Measurements from ENCODE around the gene PLEKHG4B. TPM values are rescaled to one million over a fixed set of nuclear protein-coding genes. Genes with fewer than 3 reads are reported as not detected.

PLEKHG4B gene
- total RNA-seq, 1 donor from 2014 or later: 49.4 TPM

- DNase-seq: peak; percentile 13
- H3K27ac Mint-ChIP-seq (ENCODE audit: unreplicated experiment): no peak overlapping the region
- H3K4me1 Mint-ChIP-seq (ENCODE audit: low read depth, unreplicated experiment): peaks cover 4% of the 10 kb centered on the region
- H3K36me3 Mint-ChIP-seq (ENCODE audit: unreplicated experiment): no peaks in the 10 kb centered on the region
- H3K27me3 Mint-ChIP-seq (ENCODE audit: unreplicated experiment): peaks cover 9% of the 10 kb centered on the region
- peaks cover 9% of the 10 kb centered on the region for H3K9me3 Mint-ChIP-seq (ENCODE audit: unreplicated experiment)
- TF ChIP-seq, protein P1, sequence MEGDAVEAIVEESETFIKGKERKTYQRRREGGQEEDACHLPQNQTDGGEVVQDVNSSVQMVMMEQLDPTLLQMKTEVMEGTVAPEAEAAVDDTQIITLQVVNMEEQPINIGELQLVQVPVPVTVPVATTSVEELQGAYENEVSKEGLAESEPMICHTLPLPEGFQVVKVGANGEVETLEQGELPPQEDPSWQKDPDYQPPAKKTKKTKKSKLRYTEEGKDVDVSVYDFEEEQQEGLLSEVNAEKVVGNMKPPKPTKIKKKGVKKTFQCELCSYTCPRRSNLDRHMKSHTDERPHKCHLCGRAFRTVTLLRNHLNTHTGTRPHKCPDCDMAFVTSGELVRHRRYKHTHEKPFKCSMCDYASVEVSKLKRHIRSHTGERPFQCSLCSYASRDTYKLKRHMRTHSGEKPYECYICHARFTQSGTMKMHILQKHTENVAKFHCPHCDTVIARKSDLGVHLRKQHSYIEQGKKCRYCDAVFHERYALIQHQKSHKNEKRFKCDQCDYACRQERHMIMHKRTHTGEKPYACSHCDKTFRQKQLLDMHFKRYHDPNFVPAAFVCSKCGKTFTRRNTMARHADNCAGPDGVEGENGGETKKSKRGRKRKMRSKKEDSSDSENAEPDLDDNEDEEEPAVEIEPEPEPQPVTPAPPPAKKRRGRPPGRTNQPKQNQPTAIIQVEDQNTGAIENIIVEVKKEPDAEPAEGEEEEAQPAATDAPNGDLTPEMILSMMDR (IDR thresholded peaks at IDR 0.05; ENCODE audit: partially characterized antibody, unreplicated experiment): no peak
- no peak overlapping the region for H3K4me3 Mint-ChIP-seq (ENCODE audit: unreplicated experiment)
Observed at GRCh38 chr5:171801-172331, 79.9 kb downstream of the PLEKHG4B start.

DNA sequence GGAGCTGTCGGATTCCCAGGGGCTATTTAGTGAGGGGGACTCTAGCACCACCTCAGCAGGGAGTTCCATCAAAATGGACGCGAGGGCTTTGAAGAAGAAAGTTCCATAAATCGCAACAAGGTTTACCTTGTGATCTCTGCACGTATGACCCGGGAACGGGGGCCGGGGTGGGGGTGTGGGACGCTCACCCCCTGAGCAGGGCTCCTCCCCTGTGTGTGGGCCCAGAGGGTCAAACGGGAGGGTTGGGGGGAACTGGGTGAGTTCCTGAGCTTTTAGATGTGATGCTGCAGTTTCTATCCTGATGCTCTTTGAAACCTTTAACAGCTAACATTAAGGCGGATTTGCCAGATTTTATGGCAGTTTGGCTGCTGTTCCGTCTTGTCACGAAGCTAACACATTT is 80.5 kb downstream of the PLEKHG4B start:
- TF ChIP-seq, protein P1 (IDR thresholded peaks at IDR 0.05; ENCODE audit: partially characterized antibody, unreplicated experiment): no peak
- H3K9me3 Mint-ChIP-seq (ENCODE audit: unreplicated experiment): peaks cover 9% of the 10 kb centered on the region
- H3K4me1 Mint-ChIP-seq (ENCODE audit: low read depth, unreplicated experiment): peaks cover 4% of the 10 kb centered on the region

GRCh38 chr5:172841-173251 is 80.9 kb downstream of the PLEKHG4B start:
- TF ChIP-seq, protein P1 (IDR thresholded peaks at IDR 0.05; ENCODE audit: partially characterized antibody, unreplicated experiment): no peak
- peaks cover 4% of the 10 kb centered on the region for H3K4me1 Mint-ChIP-seq (ENCODE audit: low read depth, unreplicated experiment)
- H3K9me3 Mint-ChIP-seq (ENCODE audit: unreplicated experiment): peaks cover 9% of the 10 kb centered on the region
- H3K4me3 Mint-ChIP-seq (ENCODE audit: unreplicated experiment): no peak overlapping the region
- no peaks in the 10 kb centered on the region for H3K36me3 Mint-ChIP-seq (ENCODE audit: unreplicated experiment)
- DNase-seq: no peak
- H3K27ac Mint-ChIP-seq (ENCODE audit: unreplicated experiment): no peak overlapping the region
- H3K27me3 Mint-ChIP-seq (ENCODE audit: unreplicated experiment): peaks cover 9% of the 10 kb centered on the region

More for the DNA sequence above, 80.5 kb downstream of the PLEKHG4B start:
- DNase-seq: no peak
- Mint-ChIP-seq H3K36me3 (ENCODE audit: unreplicated experiment) (no peaks in the 10 kb centered on the region), H3K27me3 (ENCODE audit: unreplicated experiment) (peaks cover 9% of the 10 kb centered on the region), H3K4me3 (ENCODE audit: unreplicated experiment) (no peak overlapping the region), H3K27ac (ENCODE audit: unreplicated experiment) (no peak overlapping the region)

- no peak overlapping the region for H3K4me3 Mint-ChIP-seq (ENCODE audit: unreplicated experiment)
- peaks cover 8% of the 10 kb centered on the region for H3K27me3 Mint-ChIP-seq (ENCODE audit: unreplicated experiment)
- DNase-seq: peak; percentile 8
- peak overlapping the region; percentile 19 for H3K27ac Mint-ChIP-seq (ENCODE audit: unreplicated experiment)
- TF ChIP-seq, protein P1 (IDR thresholded peaks at IDR 0.05; ENCODE audit: partially characterized antibody, unreplicated experiment): no peak
- H3K4me1 Mint-ChIP-seq (ENCODE audit: low read depth, unreplicated experiment): no peaks in the 10 kb centered on the region
- H3K36me3 Mint-ChIP-seq (ENCODE audit: unreplicated experiment): no peaks in the 10 kb centered on the region
- H3K9me3 Mint-ChIP-seq (ENCODE audit: unreplicated experiment): peaks cover 8% of the 10 kb centered on the region
Observed at GRCh38 chr5:173392-174290, 81.7 kb downstream of the PLEKHG4B start.

DNA sequence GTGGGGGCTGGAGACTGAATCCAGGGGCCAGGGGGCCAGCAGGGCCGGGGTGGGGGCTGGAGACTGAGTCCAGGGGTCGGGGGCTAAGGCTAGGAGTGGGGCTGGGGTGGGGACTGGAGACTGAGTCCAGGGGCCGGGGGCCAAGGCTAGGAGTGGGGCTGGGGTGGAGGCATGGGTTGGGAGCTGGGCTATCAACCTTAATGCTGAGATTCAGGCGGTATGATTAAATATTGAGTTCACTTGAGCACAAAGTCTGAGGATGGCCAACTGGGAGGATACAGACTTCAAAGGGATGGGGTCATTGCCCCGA is 82.3 kb downstream of the PLEKHG4B start:
- no peak overlapping the region for H3K27ac Mint-ChIP-seq (ENCODE audit: unreplicated experiment)
- no peaks in the 10 kb centered on the region for H3K36me3 Mint-ChIP-seq (ENCODE audit: unreplicated experiment)
- H3K4me3 Mint-ChIP-seq (ENCODE audit: unreplicated experiment): no peak overlapping the region
- H3K27me3 Mint-ChIP-seq (ENCODE audit: unreplicated experiment): peaks cover 6% of the 10 kb centered on the region
- H3K9me3 Mint-ChIP-seq (ENCODE audit: unreplicated experiment): peaks cover 8% of the 10 kb centered on the region
- H3K4me1 Mint-ChIP-seq (ENCODE audit: low read depth, unreplicated experiment): no peaks in the 10 kb centered on the region
- TF ChIP-seq, protein P1 (IDR thresholded peaks at IDR 0.05; ENCODE audit: partially characterized antibody, unreplicated experiment): no peak
- no peak for DNase-seq

Data from glutamatergic neuron (in vitro differentiated cells).